DOHH2 (cell line): ENCODE measurements around the gene METTL1.
"Not testable (repeated sequence)": the region's sequence is repeated elsewhere in the genome, so short reads cannot be mapped to it uniquely, and the experiment has no call there.

Experiments
- H3F3A ChIP-seq: fragments of 200-600 bp; sonication (generic), shearing (Covaris generic); 2 replicates; pipeline ENCODE4 v1.6.0; 2016; ENCODE audit warnings: antibody characterized with exemption, mild to moderate bottlenecking; ENCODE audit not compliant: control insufficient read depth, insufficient read depth
- H3K27ac ChIP-seq: fragments of 200-600 bp; sonication (generic); 2 replicates; pipeline ENCODE4 v1.5.1; 2014; ENCODE audit warnings: low read depth, mild to moderate bottlenecking, low read length, moderate library complexity
- H3K27me3 ChIP-seq: fragments of 200-600 bp; sonication (generic); 2 replicates; pipeline ENCODE4 v1.6.1; 2014; ENCODE audit warnings: mild to moderate bottlenecking, low read length, mixed read lengths; ENCODE audit not compliant: control insufficient read depth
- H3K36me3 ChIP-seq: fragments of 200-600 bp; sonication (generic); 2 replicates; pipeline ENCODE4 v1.6.1; 2014; ENCODE audit warnings: mild to moderate bottlenecking, low read length, moderate library complexity, mixed read lengths; ENCODE audit not compliant: control insufficient read depth
- H3K4me1 ChIP-seq: fragments of 200-600 bp; sonication (generic); 2 replicates; pipeline ENCODE4 v1.6.1; 2014; ENCODE audit warnings: mild to moderate bottlenecking, low read length, mixed read lengths; ENCODE audit not compliant: control insufficient read depth
- H3K4me2 ChIP-seq: fragments of 200-600 bp; sonication (generic); 2 replicates; pipeline ENCODE4 v1.6.0; 2014; ENCODE audit warnings: mild to moderate bottlenecking, low read length, moderate library complexity
- H3K4me3 ChIP-seq: fragments of 200-600 bp; sonication (generic); 2 replicates; pipeline ENCODE4 v1.5.1; 2014; ENCODE audit warnings: mild to moderate bottlenecking, low read length, mixed read lengths
- H3K79me2 ChIP-seq: fragments of 200-600 bp; sonication (generic); 2 replicates; pipeline ENCODE4 v1.6.1; 2014; ENCODE audit warnings: mild to moderate bottlenecking, low read length, mixed read lengths; ENCODE audit not compliant: control insufficient read depth
- H3K9me2 ChIP-seq: fragments of 200-600 bp; sonication (generic); replicated peaks from 2 replicates; pipeline ENCODE4 v1.6.1; 2014; ENCODE audit warnings: mild to moderate bottlenecking, low read length, mixed read lengths; ENCODE audit not compliant: control insufficient read depth
- H3K9me3 ChIP-seq: fragments of 200-600 bp; sonication (generic); 2 replicates; pipeline ENCODE4 v1.6.1; 2014; ENCODE audit warnings: antibody characterized with exemption, low read length, mixed read lengths; ENCODE audit not compliant: control insufficient read depth, insufficient read depth
- H4K20me1 ChIP-seq: fragments of 200-600 bp; sonication (generic); 2 replicates; pipeline ENCODE4 v1.6.0; 2014; ENCODE audit warnings: low read depth, mild to moderate bottlenecking, antibody characterized with exemption, low read length, moderate library complexity; ENCODE audit not compliant: control insufficient read depth, insufficient read depth
- EZH2phosphoT487 ChIP-seq: fragments of 200-600 bp; sonication (generic); IDR thresholded peaks from 2 replicates; pipeline ENCODE4 v1.6.1; 2017; ENCODE audit warnings: borderline replicate concordance, mild to moderate bottlenecking, antibody characterized with exemption, low read length, moderate library complexity, mixed read lengths
- TF ChIP-seq, protein P1 (sequence below): fragments of 200-600 bp; sonication (generic); IDR thresholded peaks from one replicate; pipeline ENCODE4 v1.5.1; 2014; ENCODE audit warnings: antibody characterized with exemption, mild to moderate bottlenecking, low read depth, low read length; ENCODE audit not compliant: poor library complexity, severe bottlenecking

Gene METTL1

DNA sequence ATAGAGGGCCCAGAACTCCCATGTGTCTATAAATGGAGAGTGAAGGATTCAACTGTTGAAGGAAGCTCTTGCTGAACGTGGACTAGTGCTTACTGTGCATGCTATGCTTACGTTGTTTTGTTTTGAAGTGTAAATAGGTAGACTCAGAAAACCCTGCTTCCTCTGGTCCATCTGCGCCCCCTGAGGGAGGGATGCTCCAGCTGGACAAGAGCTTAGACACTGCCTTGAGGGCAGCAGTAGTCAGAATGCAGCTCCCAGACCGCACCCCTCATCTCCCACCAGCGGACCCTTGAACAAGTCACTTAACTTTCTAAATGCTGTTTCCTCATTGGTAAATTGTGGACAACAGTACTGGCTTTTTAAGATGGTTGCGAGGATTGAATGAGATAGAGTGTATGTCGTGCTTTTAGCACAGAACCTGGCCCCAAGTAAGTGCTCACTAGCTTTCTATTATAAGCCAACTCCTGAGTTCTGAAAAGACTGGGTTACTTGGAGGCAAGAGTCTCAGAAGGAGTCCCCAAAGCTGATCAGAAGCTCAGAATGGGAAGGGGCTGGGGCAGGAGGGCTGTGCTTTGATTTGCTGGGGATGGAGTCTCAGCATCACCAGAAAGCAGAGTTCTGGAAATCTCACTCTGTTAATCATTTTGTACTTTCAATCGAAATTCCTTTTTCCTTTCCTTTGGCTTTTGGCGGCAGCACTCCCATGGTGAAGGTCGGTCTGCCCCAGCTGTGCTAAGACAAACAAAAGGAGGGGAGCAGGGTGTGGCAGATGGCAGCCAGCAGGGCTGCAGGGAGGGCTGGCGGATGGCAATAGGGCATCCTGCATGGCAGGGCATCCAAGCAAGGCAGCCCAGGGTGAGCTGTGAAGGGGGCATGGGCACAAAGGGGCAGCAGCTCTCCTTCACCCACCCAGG, 48.9 kb downstream of the METTL1 start:
- Histone ChIP-seq H3K27ac (no peak overlapping the region), H3K9me2 (no peaks in the 10 kb centered on the region), H3K4me3 (no peak overlapping the region), H3K36me3 (peaks cover 51% of the 10 kb centered on the region), H3K4me2 (no peak overlapping the region), H3K4me1 (peaks cover 15% of the 10 kb centered on the region), H3K27me3 (no peaks in the 10 kb centered on the region), H3F3A (peaks cover 11% of the 10 kb centered on the region; the same call in 1 of the 2 replicates), H4K20me1 (no peaks in the 10 kb centered on the region), H3K9me3 (no peaks in the 10 kb centered on the region), H3K79me2 (no peaks in the 10 kb centered on the region)
- no peak for TF ChIP-seq EZH2phosphoT487
- TF ChIP-seq, protein P1, sequence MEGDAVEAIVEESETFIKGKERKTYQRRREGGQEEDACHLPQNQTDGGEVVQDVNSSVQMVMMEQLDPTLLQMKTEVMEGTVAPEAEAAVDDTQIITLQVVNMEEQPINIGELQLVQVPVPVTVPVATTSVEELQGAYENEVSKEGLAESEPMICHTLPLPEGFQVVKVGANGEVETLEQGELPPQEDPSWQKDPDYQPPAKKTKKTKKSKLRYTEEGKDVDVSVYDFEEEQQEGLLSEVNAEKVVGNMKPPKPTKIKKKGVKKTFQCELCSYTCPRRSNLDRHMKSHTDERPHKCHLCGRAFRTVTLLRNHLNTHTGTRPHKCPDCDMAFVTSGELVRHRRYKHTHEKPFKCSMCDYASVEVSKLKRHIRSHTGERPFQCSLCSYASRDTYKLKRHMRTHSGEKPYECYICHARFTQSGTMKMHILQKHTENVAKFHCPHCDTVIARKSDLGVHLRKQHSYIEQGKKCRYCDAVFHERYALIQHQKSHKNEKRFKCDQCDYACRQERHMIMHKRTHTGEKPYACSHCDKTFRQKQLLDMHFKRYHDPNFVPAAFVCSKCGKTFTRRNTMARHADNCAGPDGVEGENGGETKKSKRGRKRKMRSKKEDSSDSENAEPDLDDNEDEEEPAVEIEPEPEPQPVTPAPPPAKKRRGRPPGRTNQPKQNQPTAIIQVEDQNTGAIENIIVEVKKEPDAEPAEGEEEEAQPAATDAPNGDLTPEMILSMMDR = no peak

DNA sequence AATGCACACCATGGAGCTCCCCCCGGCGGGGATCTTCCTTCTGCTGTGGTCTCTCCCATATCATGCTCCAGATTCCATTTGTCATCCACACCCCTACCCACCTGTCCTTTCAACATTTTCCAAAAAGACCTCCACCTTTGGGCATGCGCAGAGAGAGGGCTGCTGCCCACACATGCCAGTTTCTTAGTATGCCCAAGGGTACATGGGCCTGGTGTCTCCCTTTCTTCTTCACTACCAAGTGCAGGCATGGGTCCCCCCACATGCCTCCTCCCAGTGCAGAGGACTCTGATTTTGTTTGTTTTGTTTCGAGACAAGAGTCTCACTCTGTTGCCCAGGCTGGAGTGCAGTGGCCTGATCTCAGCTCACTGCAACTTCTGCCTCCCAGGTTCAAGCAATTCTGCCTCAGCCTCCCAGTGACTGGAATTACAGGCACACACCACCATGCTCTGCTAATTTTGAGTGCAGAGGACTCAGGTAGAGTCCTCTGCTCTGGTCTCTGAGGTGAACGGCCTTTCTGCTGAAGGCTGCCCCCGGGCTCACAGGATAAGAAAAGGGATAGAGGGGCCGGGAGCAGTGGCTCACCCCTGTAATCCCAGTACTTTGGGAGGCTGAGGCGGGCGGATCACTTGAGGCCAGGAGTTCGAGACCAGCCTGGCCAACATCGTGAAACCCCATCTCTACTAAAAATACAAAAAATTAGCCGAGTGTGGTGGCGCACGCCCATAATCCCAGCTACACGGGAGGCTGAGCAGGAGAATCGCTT, 49.9 kb downstream of the METTL1 start:
- Histone ChIP-seq H3K36me3 (peaks cover 48% of the 10 kb centered on the region), H3F3A (peaks cover 11% of the 10 kb centered on the region; the same call in 1 of the 2 replicates), H3K4me1 (peaks cover 15% of the 10 kb centered on the region)
- H3K4me3 ChIP-seq, H4K20me1 ChIP-seq, H3K4me2 ChIP-seq, H3K27ac ChIP-seq, H3K9me2 ChIP-seq, H3K79me2 ChIP-seq, H3K27me3 ChIP-seq, H3K9me3 ChIP-seq: not testable (repeated sequence)

DNA sequence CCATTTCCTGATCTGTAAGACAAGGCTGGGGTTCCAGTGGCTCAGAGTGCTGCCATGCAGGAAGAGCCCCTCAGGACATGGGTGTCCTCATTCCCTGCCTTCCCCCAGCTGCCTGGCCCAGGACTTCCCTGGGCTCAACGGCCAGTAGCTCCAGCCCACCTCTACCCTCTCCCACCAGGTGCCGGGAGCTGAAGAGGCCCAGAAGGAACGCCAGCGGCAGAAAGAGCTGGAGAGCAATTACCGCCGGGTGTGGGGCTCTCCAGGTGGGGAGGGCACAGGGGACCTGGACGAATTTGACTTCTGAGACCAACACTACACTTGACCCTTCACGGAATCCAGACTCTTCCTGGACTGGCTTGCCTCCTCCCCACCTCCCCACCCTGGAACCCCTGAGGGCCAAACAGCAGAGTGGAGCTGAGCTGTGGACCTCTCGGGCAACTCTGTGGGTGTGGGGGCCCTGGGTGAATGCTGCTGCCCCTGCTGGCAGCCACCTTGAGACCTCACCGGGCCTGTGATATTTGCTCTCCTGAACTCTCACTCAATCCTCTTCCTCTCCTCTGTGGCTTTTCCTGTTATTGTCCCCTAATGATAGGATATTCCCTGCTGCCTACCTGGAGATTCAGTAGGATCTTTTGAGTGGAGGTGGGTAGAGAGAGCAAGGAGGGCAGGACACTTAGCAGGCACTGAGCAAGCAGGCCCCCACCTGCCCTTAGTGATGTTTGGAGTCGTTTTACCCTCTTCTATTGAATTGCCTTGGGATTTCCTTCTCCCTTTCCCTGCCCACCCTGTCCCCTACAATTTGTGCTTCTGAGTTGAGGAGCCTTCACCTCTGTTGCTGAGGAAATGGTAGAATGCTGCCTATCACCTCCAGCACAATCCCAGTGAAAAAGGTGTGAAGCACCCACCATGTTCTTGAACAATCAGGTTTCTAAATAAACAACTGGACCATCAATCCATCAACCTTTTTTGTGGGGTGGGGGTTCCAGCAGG, 51.0 kb downstream of the METTL1 start:
- Histone ChIP-seq H3K27me3 (no peaks in the 10 kb centered on the region), H3K36me3 (peaks cover 52% of the 10 kb centered on the region), H3K4me1 (peaks cover 12% of the 10 kb centered on the region), H3K4me3 (no peak overlapping the region), H3K9me3 (no peaks in the 10 kb centered on the region), H4K20me1 (no peaks in the 10 kb centered on the region), H3K4me2 (no peak overlapping the region), H3K9me2 (no peaks in the 10 kb centered on the region), H3K79me2 (no peaks in the 10 kb centered on the region), H3F3A (peaks cover 11% of the 10 kb centered on the region; the same call in 1 of the 2 replicates), H3K27ac (no peak overlapping the region)
- no peak for TF ChIP-seq EZH2phosphoT487
- TF ChIP-seq, protein P1 = no peak
